NCI-H2081 treated with DMSO at 0.1 percent for 48 hours (cell line): ENCODE measurements around the gene OPA1.

Experiments used
- DNase-seq: peaks from one replicate; lab custom pipeline; 2025; lab: John Stamatoyannopoulos, UW

The OPA1 gene

GRCh38 chr3:193592841-193593667 lies at the start of gene OPA1:
Gene OPA1 (plus strand): TSS chr3:193593208. CDS start chr3:193593378, 170 bp downstream.
- DNase-seq: peak; percentile 98

GRCh38 chr3:193544289-193544688 lies 48.7 kb upstream of the OPA1 start:
- DNase-seq: no peak

GRCh38 chr3:193545304-193545703 lies 47.7 kb upstream of the OPA1 start:
- DNase-seq: no peak

- DNase-seq: no peak
Observed at GRCh38 chr3:193546129-193546528, 46.9 kb upstream of the OPA1 start.

GRCh38 chr3:193548406-193548805 lies 44.6 kb upstream of the OPA1 start:
- DNase-seq: no peak

- no peak for DNase-seq
Observed at GRCh38 chr3:193552923-193553322, 40.1 kb upstream of the OPA1 start.

GRCh38 chr3:193553586-193553985 lies 39.4 kb upstream of the OPA1 start:
- no peak for DNase-seq

- no peak for DNase-seq
Observed at GRCh38 chr3:193554811-193555210, 38.2 kb upstream of the OPA1 start, which contains the start of gene ATP13A4. Gene ATP13A4 (minus strand): TSS chr3:193554895. CDS start chr3:193554799, 96 bp downstream.

GRCh38 chr3:193556841-193557240 lies 36.2 kb upstream of the OPA1 start:
- DNase-seq: peak; percentile 41

- DNase-seq: no peak
Observed at GRCh38 chr3:193559100-193559499, 33.9 kb upstream of the OPA1 start.

GRCh38 chr3:193560091-193560490 lies 32.9 kb upstream of the OPA1 start:
- no peak for DNase-seq

- DNase-seq: no peak
Observed at GRCh38 chr3:193560870-193561269, 32.1 kb upstream of the OPA1 start.

GRCh38 chr3:193563426-193563825 lies 29.6 kb upstream of the OPA1 start:
- no peak for DNase-seq

- no peak for DNase-seq
Observed at GRCh38 chr3:193564012-193564411, 29.0 kb upstream of the OPA1 start.

GRCh38 chr3:193569119-193569518 lies 23.9 kb upstream of the OPA1 start:
- DNase-seq: no peak

- peak; percentile 71 for DNase-seq
Observed at GRCh38 chr3:193572426-193572908, 20.5 kb upstream of the OPA1 start.

- no peak for DNase-seq
Observed at GRCh38 chr3:193573403-193574191, 19.4 kb upstream of the OPA1 start.

- DNase-seq: no peak
Observed at GRCh38 chr3:193574488-193575070, 18.4 kb upstream of the OPA1 start.

GRCh38 chr3:193585530-193585929 lies 7.5 kb upstream of the OPA1 start:
- DNase-seq: no peak

- no peak for DNase-seq
Observed at GRCh38 chr3:193586526-193586925, 6.5 kb upstream of the OPA1 start.

- no peak for DNase-seq
Observed at GRCh38 chr3:193589129-193589528, 3.9 kb upstream of the OPA1 start.

- no peak for DNase-seq
Observed at GRCh38 chr3:193589616-193590015, 3.4 kb upstream of the OPA1 start.
